Measurements from ENCODE around the gene TNFRSF1B.

TNFRSF1B gene

GRCh38 chr1:12130466-12131130 is 36.2 kb upstream of the TNFRSF1B start:
- ChIA-PET POLR2A (no interaction called here), CTCF (interaction anchor here (1.0 kb wide), 1 partner anchor 13 kb away, joined by 3 read pairs; no protein-coding TSS in a partner anchor)
- TF ChIP-seq PKNOX1 (IDR thresholded peaks at IDR 0.05) (no peak), SUZ12 (IDR thresholded peaks at IDR 0.05) (no peak), FOXK2 (IDR thresholded peaks at IDR 0.05) (no peak), NFRKB (IDR thresholded peaks at IDR 0.05) (no peak), CTBP1 (IDR thresholded peaks at IDR 0.05; ENCODE audit: borderline replicate concordance) (no peak), BHLHE40 (IDR thresholded peaks at IDR 0.05; ENCODE audit: borderline replicate concordance) (no peak), HDGF (IDR thresholded peaks at IDR 0.05; ENCODE audit: borderline replicate concordance) (no peak), L3MBTL2 (conservative IDR thresholded peaks at IDR 0.05) (no peak), ELF4 (IDR thresholded peaks at IDR 0.05) (no peak), FOXA1 (IDR thresholded peaks at IDR 0.05) (no peak), LEF1 (IDR thresholded peaks at IDR 0.05; ENCODE audit: borderline replicate concordance) (no peak), ZNF384 (IDR thresholded peaks at IDR 0.05) (no peak), SP1 (IDR thresholded peaks at IDR 0.05) (no peak), FOXM1 (IDR thresholded peaks at IDR 0.05; ENCODE audit: borderline replicate concordance) (no peak)

GRCh38 chr1:12132078-12132477 is 34.7 kb upstream of the TNFRSF1B start:
- no peak for DNase-seq (ENCODE audit: extremely low spot score)
- TF ChIP-seq CTBP1 (IDR thresholded peaks at IDR 0.05; ENCODE audit: borderline replicate concordance) (no peak), ELF4 (IDR thresholded peaks at IDR 0.05) (no peak), SP1 (IDR thresholded peaks at IDR 0.05) (no peak), TARDBP (IDR thresholded peaks at IDR 0.05) (no peak), FOXK2 (IDR thresholded peaks at IDR 0.05) (no peak), BHLHE40 (IDR thresholded peaks at IDR 0.05; ENCODE audit: borderline replicate concordance) (no peak), NFRKB (IDR thresholded peaks at IDR 0.05) (no peak), FOXM1 (IDR thresholded peaks at IDR 0.05; ENCODE audit: borderline replicate concordance) (no peak), ZNF384 (IDR thresholded peaks at IDR 0.05) (no peak), PKNOX1 (IDR thresholded peaks at IDR 0.05) (no peak), ARNT (IDR thresholded peaks at IDR 0.05) (no peak), LEF1 (IDR thresholded peaks at IDR 0.05; ENCODE audit: borderline replicate concordance) (no peak), FOXA1 (IDR thresholded peaks at IDR 0.05) (no peak), HDGF (IDR thresholded peaks at IDR 0.05; ENCODE audit: borderline replicate concordance) (no peak), L3MBTL2 (conservative IDR thresholded peaks at IDR 0.05) (no peak), SUZ12 (IDR thresholded peaks at IDR 0.05) (no peak)
- CTCF ChIA-PET = interaction anchor here (0.6 kb wide), 1 partner anchor 19 kb away, joined by 3 read pairs; no protein-coding TSS in a partner anchor
- POLR2A ChIA-PET = no interaction called here

More at GRCh38 chr1:12130466-12131130, 36.2 kb upstream of the TNFRSF1B start:
- no peak for DNase-seq (ENCODE audit: extremely low spot score)

GRCh38 chr1:12134716-12135115 is 32.1 kb upstream of the TNFRSF1B start:
- DNase-seq (ENCODE audit: extremely low spot score) = no peak
- TF ChIP-seq PKNOX1 (IDR thresholded peaks at IDR 0.05) = no peak
- TF ChIP-seq CTBP1 (IDR thresholded peaks at IDR 0.05; ENCODE audit: borderline replicate concordance) = no peak
- CTCF ChIA-PET = interaction anchor here (0.6 to 0.9 kb wide), 2 partner anchors 10 to 482 kb away, joined by 3 to 4 read pairs; no protein-coding TSS in a partner anchor
- POLR2A ChIA-PET = no interaction called here

GRCh38 chr1:12135612-12136011 is 31.2 kb upstream of the TNFRSF1B start:
- no peak for TF ChIP-seq BHLHE40 (IDR thresholded peaks at IDR 0.05; ENCODE audit: borderline replicate concordance)
- TF ChIP-seq NFRKB (IDR thresholded peaks at IDR 0.05) = no peak
- TF ChIP-seq ELF4 (IDR thresholded peaks at IDR 0.05) = no peak
- TF ChIP-seq PKNOX1 (IDR thresholded peaks at IDR 0.05) = no peak
- no peak for TF ChIP-seq TARDBP (IDR thresholded peaks at IDR 0.05)
- no peak for TF ChIP-seq L3MBTL2 (conservative IDR thresholded peaks at IDR 0.05)
- no peak for TF ChIP-seq SUZ12 (IDR thresholded peaks at IDR 0.05)
- no peak for TF ChIP-seq LEF1 (IDR thresholded peaks at IDR 0.05; ENCODE audit: borderline replicate concordance)
- POLR2A ChIA-PET = no interaction called here
- CTCF ChIA-PET = interaction anchor here (0.9 kb wide), 1 partner anchor 11 kb away, joined by 4 read pairs; no protein-coding TSS in a partner anchor
- DNase-seq (ENCODE audit: extremely low spot score) = no peak

GRCh38 chr1:12136916-12137610 is 29.7 kb upstream of the TNFRSF1B start:
- DNase-seq (ENCODE audit: extremely low spot score) = no peak
- ChIA-PET CTCF (interaction anchor here (1.0 kb wide), 1 partner anchor 92 kb away, joined by 4 read pairs; no protein-coding TSS in a partner anchor), POLR2A (no interaction called here)
- TF ChIP-seq ZNF384 (IDR thresholded peaks at IDR 0.05) (no peak), FOXK2 (IDR thresholded peaks at IDR 0.05) (no peak), HDGF (IDR thresholded peaks at IDR 0.05; ENCODE audit: borderline replicate concordance) (no peak), LEF1 (IDR thresholded peaks at IDR 0.05; ENCODE audit: borderline replicate concordance) (no peak), ARNT (IDR thresholded peaks at IDR 0.05) (no peak)
